ACHN (cell line): ENCODE data around the gene LSR.

Source experiments
- DNase-seq: peaks from one replicate; pipeline ENCODE4 v3.0.0-alpha.2; 2015
- in situ Hi-C: cut with HindIII; loops from 2 replicates; pipeline ENCODE4 v1.10.0; 2017; ENCODE audit warnings: low sequenced_read_pairs, low pct_ligation_motif_present, low pct_unique_long_range_greater_than_20kb

Gene LSR

DNA sequence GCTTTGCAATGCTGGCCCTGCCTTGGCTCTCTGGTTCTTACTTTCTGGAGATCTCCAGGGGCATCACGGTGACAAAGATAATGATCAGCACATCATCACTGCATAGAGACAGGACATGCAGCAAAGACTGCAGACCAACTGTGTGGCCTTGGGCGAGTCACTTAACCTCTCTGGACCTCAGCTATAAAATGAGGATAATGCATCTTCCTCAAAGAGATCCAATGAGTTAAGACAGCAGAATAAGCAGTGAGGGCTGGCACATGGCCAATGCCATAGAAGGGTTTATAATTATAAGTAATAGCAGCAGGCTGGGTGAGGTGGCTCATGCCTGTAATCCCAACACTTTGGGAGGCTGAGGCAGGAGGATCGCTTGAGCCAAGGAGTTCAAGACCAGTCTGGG lies 45.5 kb downstream of the LSR start:
- DNase-seq = no peak
- in situ Hi-C loops = no loop called here

DNA sequence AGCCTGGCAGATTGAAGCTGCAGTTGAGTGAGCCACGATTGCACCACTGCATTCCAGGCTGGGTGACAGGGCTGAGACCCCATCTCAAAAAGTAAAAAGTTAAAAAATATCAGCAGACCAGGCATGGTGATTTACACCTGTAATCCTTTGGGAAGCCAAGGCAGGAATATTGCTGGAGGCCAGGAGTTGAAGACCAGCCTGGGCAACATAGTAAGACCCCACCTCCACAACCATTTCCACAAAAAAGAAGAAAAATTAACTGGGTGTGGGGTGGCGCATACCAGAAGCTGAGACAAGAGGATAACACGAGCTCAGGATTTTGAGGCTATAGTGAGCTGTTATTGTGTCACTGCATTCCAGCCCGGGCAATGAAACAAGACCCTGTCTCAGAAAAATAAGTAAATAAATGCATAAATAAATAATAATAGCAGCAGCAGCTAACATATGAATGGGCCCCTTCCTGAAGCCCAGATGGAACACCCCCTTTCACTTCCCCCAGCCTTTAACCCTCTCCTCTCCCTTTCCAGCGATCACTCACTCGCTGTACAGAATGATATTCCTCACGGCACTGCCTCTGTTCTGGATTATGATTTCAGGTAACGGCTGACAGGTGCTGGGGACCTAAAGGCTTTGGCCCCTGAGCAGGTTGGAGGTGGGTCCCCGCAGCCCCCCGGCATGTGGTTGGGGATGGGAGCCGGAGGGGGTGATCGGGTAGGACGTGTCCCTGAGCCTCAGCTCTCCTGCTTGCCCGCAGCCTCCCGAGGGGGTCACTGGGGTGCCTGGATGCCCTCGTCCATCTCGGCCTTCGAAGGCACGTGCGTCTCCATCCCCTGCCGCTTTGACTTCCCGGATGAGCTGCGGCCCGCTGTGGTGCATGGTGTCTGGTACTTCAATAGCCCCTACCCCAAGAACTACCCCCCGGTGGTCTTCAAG lies 46.3 kb downstream of the LSR start:
- in situ Hi-C loops = no loop called here
- no peak for DNase-seq

DNA sequence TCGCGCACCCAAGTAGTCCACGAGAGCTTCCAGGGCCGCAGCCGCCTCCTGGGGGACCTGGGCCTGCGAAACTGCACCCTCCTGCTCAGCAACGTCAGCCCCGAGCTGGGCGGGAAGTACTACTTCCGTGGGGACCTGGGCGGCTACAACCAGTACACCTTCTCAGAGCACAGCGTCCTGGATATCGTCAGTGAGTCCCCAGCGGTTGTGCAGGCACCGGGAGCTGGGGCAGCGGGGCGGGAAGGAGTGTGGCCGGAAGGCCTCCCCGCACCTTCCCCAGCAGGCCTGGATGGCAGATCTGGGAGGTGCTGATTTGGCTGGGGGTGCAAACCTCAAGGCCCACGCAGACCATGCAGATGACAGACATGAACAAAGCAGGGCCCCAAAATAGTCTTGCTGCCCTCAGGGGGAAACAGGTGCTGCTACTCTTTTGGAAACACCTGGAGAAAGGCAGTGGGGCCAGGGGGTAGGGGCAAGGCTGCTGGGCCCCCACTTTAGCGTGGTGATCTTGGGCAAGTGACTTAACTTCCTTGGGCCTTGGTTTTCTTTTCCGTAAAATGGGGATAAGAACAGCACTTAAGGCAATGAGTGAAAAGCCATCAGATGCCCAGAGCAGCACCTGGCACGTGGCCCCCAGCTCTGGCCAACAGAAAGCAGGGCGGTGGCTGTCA lies 47.1 kb downstream of the LSR start:
- in situ Hi-C loops = no loop called here
- DNase-seq = no peak

DNA sequence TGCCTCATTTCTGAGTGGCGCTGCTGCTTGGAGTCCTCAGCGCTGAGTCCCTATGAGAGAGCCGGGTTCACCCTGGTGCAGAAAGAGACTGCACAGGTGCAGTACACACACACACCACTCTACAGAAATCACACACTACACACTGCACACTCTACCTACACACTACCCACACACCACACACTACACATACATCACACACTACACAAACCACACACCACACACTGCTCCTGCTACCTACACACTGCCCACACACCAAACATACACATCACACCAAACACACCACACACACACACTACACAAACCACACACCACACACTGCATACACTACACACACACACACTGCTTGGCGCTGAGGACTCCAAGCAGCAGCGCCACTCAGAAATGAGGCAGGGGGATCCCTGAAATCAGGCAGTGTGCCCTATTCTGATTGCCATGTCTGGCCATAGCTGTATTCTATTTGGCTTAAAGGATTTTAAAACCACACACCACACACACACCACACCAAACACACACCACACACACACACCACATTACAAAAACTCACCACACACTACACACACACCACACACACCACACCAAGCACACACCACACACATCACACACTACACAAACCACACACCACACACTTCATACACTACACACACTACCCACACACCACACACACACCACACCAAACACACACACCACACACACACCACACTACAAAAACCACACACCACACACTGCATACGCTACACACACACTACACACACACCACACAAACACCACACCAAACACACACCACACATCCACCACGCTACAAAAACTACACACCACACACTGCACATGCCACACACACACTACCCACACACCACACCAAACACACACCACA lies 48.1 kb downstream of the LSR start:
- no peak for DNase-seq
- in situ Hi-C loops = no loop called here

DNA sequence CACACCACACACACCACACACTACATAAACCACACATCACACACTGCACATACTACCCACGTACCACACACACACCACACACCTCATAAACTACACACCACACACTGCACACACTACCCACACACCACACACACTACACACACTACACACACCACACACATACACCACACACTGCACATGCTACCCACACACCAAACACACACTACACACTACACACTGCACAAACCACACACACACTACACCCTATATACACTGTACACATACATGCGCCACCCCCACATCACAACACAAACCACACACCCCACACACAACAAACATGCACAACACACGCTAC lies 48.7 kb downstream of the LSR start:
- no peak for DNase-seq
- in situ Hi-C loops = no loop called here

DNA sequence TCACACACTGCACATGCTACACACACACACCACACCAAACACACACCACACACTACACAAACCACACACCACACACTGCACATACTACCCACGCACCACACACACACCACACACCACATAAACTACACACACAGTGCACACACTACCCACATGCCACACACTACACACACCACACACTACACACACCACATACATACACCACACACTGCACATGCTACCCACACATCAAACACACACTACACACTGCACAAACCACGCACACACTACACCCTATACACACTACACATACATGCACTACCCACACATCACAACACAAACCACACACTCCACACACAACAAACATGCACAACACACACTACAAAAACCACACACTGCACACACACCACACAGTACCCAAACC lies 49.1 kb downstream of the LSR start:
- no peak for DNase-seq
- in situ Hi-C loops = no loop called here

DNA sequence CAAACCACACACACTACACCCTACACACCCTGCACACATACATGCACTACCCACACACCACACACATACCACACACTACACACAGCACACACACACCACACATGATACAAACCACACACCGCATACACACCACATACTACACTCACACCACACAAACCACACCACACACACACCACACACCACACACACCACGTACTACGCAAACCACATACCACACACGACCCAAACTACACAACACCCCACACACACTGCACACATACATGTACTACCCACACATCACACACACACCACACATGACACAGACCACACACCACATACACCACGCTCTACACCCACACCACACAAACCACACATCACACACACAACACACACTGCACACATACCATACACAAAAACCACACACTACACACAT lies 49.8 kb downstream of the LSR start:
- in situ Hi-C loops = no loop called here

DNA sequence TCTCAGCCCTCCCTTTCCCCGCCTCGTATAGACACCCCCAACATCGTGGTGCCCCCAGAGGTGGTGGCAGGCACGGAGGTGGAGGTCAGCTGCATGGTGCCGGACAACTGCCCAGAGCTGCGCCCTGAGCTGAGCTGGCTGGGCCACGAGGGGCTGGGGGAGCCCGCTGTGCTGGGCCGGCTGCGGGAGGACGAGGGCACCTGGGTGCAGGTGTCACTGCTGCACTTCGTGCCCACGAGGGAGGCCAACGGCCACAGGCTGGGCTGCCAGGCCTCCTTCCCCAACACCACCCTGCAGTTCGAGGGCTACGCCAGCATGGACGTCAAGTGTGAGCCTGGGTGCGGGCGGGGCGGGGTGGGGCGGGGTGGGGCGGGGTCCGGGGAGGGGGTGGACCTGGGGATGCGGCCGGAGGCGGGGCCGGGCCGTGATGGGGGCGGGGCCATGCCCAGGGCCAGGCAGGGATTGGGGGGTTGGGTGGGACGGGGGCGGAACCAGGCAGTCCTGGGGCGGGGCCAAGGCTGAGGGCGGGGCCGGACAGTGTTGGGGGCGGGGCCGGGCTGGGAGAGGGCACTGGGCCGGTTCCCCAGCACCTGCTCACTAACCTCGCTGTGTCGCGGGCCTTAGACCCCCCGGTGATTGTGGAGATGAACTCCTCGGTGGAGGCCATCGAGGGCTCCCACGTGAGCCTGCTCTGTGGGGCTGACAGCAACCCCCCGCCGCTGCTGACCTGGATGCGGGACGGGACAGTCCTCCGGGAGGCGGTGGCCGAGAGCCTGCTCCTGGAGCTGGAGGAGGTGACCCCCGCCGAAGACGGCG lies 50.9 kb downstream of the LSR start:
- in situ Hi-C loops = no loop called here

More for the DNA sequence above, 49.8 kb downstream of the LSR start:
- no peak for DNase-seq

DNA sequence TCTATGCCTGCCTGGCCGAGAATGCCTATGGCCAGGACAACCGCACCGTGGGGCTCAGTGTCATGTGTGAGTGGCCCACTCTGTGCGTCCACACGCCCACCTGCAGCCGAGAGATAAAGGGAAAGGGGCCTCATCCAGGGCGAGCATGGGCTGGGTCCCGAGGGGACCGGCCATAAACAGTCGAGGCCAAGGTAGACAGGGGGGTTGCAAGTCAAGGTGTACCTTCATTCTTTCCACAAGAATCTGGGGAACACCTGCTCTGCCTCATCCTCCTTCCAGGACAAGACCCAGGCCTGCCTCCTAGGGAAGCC lies 51.5 kb downstream of the LSR start:
- in situ Hi-C loops = no loop called here
- DNase-seq = no peak

More for the DNA sequence above, 50.9 kb downstream of the LSR start:
- no peak for DNase-seq

DNA sequence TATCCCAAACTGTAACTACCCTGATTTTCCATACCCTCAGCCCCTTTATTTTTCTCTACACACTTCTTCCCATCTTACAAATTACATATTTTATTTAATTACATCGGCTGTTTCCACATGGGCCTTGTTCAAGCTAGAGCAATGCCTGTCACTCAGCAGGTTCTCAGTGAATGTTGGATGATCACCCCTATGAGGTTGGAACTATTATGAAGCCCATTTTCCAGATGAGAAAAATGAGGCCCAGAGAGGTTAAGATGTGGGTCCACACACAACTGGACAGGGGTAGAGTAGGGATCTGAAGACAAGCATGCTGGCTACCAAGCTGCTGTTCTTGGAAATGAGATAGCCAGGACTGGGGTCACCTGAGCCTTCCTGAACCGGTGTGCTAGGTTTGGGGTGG lies 53.2 kb downstream of the LSR start:
- in situ Hi-C loops = no loop called here

DNA sequence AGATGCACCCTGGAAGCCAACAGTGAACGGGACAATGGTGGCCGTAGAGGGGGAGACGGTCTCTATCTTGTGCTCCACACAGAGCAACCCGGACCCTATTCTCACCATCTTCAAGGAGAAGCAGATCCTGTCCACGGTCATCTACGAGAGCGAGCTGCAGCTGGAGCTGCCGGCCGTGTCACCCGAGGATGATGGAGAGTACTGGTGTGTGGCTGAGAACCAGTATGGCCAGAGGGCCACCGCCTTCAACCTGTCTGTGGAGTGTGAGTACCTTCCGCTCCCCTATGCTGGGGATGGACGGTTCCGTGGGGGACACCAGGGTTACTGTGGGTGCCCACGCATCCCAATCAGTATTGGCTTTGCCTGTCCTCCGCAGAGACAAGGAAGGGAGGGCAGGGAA lies 53.6 kb downstream of the LSR start:
- in situ Hi-C loops = no loop called here
- DNase-seq = no peak

More for the DNA sequence above, 53.2 kb downstream of the LSR start:
- DNase-seq = no peak

DNA sequence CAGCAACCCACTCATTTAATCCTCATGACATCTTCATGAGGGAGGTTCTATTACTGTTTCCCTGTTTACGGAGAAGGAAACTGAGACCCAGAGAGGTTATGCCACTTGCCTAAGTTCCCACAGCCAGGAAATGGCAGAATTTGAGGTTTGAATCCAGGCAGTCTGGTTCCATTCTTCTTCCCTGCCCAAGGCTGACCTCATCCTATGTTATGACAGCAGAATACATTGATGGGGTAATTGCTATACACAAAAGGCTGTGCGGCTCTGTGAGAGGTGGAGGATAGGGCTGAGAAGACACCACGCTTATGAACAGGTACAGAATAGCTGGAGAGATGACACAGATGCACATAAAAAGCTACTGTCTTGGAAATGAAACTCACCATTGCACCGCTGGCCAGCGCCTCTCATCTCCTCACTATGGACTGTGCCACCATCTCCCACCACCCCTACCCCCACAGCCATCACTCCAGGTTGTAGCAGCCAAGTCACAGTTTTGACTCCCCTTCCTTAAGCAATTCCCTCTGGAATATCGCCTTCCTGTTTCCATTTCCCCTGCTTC lies 54.6 kb downstream of the LSR start:
- in situ Hi-C loops = no loop called here
- no peak for DNase-seq

DNA sequence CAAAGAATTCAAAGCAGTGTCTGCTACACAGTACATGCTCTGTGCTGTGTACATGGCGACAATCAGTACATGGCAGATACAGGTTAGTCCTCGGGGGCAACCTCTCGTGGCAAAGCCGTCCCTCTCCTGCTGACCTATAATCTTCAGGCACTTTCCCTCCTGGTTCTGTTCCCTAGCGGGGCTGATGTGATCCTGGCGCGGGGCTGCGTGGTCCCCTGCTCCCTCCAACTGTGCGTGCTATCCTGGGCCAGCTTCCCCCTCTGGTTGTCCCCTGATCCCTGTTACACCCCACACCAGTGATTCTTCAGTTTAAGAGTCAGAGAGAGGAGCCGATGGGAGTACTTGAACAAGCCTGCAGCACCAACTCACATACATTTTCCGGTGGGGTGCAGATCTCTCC lies 55.2 kb downstream of the LSR start:
- in situ Hi-C loops = no loop called here
- DNase-seq = no peak

DNA sequence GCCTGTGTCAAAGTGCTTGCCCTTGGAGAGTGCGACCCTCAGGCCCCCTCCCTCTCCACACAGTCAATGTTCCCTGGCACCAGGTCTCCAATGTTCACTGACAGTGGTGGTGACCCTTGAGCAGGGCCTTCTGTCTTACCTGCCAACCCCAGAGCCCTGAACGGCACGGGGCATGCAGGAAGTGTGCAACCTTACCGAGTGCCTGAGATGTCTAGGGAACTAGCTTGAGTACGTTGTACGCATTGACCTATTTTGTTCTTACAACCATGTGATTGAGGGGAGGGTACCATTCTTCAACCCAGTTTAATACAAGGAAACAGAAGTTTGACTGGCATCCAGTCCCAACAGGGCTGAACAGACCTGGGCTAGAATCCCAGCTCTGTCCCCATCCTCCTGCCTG lies 56.4 kb downstream of the LSR start:
- no peak for DNase-seq
- in situ Hi-C loops = no loop called here

DNA sequence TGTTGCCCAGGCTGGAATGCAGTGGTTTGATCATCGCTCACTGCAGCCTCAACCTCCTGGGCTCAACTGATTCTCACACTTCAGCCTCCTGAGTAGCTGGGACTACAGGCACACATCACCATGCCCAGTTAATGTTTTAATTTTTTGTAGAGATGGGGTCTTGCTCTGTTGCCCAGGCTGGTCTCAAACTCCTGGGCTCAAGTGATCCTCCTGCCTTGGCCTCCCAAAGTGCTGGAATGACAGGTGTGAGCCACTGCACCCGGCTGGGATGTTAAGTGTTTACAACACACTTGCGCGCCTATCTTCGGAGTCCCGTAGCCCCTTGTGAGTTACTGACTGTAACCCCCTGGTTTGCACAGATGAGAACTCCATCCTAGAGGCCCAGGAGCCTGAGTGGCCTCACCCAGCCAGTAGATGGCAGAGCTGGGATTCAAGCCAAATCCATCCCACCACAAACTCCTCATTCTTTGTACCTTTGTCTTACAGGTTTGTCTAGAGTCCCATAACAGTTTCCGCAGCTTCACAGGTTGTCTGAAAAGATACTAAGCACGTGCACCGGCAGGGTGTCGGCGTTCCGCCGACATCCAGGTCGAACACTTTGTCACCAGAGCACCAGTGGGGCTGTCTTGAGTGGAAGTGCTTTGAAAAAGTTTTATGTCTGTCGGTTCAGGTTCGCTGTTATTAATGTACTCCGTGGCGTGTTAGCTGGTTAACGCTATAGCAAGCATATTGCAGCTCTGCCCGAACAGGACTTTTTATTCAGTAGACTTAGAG lies 57.9 kb downstream of the LSR start:
- peak; percentile 3 for DNase-seq
- in situ Hi-C loops = no loop called here

DNA sequence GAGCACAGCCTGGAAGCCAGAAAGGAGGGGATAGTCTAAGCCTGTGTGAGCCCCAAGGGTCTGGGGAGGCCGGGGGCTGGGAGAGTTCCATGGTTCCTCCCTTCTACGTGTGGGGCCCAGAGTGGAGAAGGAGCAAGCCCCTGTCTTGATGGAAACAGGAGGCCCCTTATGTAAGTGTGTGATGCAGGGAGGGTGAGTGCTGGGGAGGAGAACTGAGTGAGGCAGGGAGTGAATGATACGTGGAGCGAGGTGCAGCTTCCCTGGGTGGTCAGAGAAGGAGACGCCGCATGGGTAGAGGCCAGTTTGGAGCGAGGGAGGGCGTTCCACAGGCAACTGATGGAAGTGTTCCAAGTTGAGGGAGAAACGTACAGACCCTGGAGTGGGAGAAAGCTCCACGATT lies 59.1 kb downstream of the LSR start:
- in situ Hi-C loops = no loop called here
- no peak for DNase-seq

DNA sequence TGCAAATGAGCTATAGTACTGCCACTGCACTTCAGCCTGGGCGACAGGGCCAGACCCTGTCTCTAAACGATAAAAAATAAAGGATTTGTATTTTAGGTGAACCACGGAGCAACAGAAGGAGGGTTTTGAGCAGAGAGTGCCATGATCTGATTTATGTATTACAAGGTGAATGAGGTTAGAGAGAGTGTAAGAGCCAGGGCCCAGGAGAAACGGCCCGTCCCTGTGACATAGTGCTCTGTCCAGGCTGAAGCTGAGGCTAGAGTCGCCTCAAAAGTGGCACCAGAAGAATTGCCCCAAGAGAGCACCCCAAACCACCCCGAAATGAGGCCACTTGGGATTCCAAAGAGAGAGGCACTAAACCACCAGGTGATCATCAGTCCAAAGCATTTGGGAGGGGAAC lies 60.1 kb downstream of the LSR start:
- in situ Hi-C loops = no loop called here
- no peak for DNase-seq
